Glutamatergic neuron (in vitro differentiated cells): ENCODE data around the gene KMT2E. TPM values are rescaled to one million over a fixed set of nuclear protein-coding genes. Genes with fewer than 3 reads are reported as not detected.
A peak's percentile ranks its signal among the peaks of the same experiment; 100 is the strongest.
"Not testable (repeated sequence)": the region's sequence is repeated elsewhere in the genome, so short reads cannot be mapped to it uniquely, and the experiment has no call there.

ENCODE experiments used
- DNase-seq: peaks from one replicate; pipeline ENCODE4 v3.0.0; 2022
- H3K27ac Mint-ChIP-seq: one replicate; pipeline ENCODE4 v1.8.0; 2020; ENCODE audit warnings: mild to moderate bottlenecking, mixed read lengths, inconsistent platforms; ENCODE audit not compliant: unreplicated experiment
- H3K27me3 Mint-ChIP-seq: one replicate; pipeline ENCODE4 v1.8.0; 2020; ENCODE audit warnings: mild to moderate bottlenecking, moderate library complexity, mixed read lengths, inconsistent platforms; ENCODE audit not compliant: unreplicated experiment
- H3K36me3 Mint-ChIP-seq: one replicate; pipeline ENCODE4 v1.8.0; 2020; ENCODE audit warnings: mild to moderate bottlenecking, mixed read lengths, inconsistent platforms; ENCODE audit not compliant: unreplicated experiment
- H3K4me1 Mint-ChIP-seq: one replicate; pipeline ENCODE4 v1.8.0; 2020; ENCODE audit warnings: mild to moderate bottlenecking, low read depth, mixed read lengths, inconsistent platforms; ENCODE audit not compliant: unreplicated experiment
- H3K4me3 Mint-ChIP-seq: one replicate; pipeline ENCODE4 v1.8.0; 2020; ENCODE audit warnings: mild to moderate bottlenecking, mixed read lengths, inconsistent platforms; ENCODE audit not compliant: unreplicated experiment
- H3K9me3 Mint-ChIP-seq: one replicate; pipeline ENCODE4 v1.8.0; 2020; ENCODE audit warnings: mild to moderate bottlenecking, moderate library complexity, mixed read lengths, inconsistent platforms; ENCODE audit not compliant: unreplicated experiment
- CTCF ChIP-seq: fragments of 200-600 bp; sonication (generic); IDR thresholded peaks from one replicate; pipeline ENCODE4 v1.5.0; 2021; ENCODE audit not compliant: partially characterized antibody, unreplicated experiment
- total RNA-seq: library from RNA; stranded (reverse); fragmentation: NEBNext Ultra II Directional; extraction: Animal tissue kit (Norgen Biotek cat#: 25700); gene quantifications from one replicate; pipeline ENCODE4 v1.2.1, GENCODE V29; 2021; ENCODE audit not compliant: unreplicated experiment

The KMT2E gene
- total RNA-seq, 1 donor from 2014 or later: 126 TPM

GRCh38 chr7:105026750-105027149 is 12.7 kb downstream of the KMT2E start:
- no peaks in the 10 kb centered on the region for H3K9me3 Mint-ChIP-seq
- no peak for DNase-seq
- no peak overlapping the region for H3K27ac Mint-ChIP-seq
- H3K27me3 Mint-ChIP-seq: peaks cover 5% of the 10 kb centered on the region
- peaks cover 25% of the 10 kb centered on the region for H3K4me1 Mint-ChIP-seq
- H3K4me3 Mint-ChIP-seq: no peak overlapping the region
- no peak for TF ChIP-seq CTCF
- no peaks in the 10 kb centered on the region for H3K36me3 Mint-ChIP-seq

DNA sequence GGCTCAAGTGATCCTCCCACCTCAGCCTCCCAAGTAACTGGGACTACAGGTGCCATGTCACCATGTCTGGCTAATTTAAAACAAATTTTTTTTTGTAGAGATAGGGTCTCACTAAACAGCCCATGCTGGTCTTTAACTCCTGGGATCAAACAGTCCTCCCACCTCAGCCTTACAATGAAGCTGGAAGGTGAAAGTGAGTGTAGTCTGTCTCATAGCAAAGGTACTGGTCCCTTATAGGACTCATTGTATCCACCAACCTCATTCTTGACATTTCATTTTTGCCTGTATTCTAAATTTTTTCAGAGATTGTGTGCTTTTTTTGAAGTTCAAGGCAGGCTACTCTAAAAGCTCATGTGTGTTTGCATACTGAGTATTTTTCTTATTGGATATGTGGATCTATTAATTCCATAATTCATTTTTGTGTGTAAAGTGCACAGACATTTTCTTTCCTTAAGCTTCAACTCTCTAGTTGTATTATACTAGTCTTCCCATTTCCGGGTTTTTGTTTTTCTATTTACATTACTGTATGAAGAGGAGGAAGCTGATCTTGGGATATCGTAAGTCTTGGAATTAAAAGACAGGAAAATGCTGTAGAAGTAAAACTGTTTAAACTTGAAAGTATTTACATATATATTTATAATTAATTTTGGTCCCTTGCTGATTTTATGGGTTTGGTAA is 13.3 kb downstream of the KMT2E start:
- DNase-seq: no peak
- H3K9me3 Mint-ChIP-seq: no peaks in the 10 kb centered on the region
- peaks cover 19% of the 10 kb centered on the region for H3K4me1 Mint-ChIP-seq
- no peak overlapping the region for H3K27ac Mint-ChIP-seq
- H3K27me3 Mint-ChIP-seq: peaks cover 5% of the 10 kb centered on the region
- H3K4me3 Mint-ChIP-seq: no peak overlapping the region
- H3K36me3 Mint-ChIP-seq: no peaks in the 10 kb centered on the region
- TF ChIP-seq CTCF: no peak

- TF ChIP-seq CTCF: no peak
- peaks cover 17% of the 10 kb centered on the region for H3K4me1 Mint-ChIP-seq
- H3K9me3 Mint-ChIP-seq: no peaks in the 10 kb centered on the region
- H3K27ac Mint-ChIP-seq: no peak overlapping the region
- H3K36me3 Mint-ChIP-seq: no peaks in the 10 kb centered on the region
- H3K27me3 Mint-ChIP-seq: peaks cover 5% of the 10 kb centered on the region
- DNase-seq: no peak
- H3K4me3 Mint-ChIP-seq: no peak overlapping the region
Observed at GRCh38 chr7:105028004-105028403, 14.0 kb downstream of the KMT2E start.

DNA sequence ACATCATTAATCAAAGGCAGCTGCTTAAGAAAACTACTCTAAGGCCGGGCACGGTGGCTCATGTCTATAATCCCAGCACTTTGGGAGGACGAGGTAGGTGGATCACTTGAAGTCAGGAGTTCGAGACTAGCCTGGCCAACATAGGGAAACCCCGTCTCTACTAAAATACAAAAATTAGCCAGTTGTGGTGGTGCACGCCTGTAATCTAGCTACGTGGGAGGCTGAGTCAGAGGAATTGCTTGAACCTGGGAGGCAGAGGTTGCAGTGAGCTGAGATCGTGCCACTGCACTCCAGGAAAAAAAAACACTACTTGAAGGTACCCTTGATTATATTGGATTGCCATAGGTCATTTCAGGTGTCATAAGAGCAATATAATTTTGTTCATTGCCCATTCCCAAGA is 14.9 kb downstream of the KMT2E start:
- not testable (repeated sequence) for H3K36me3 Mint-ChIP-seq, DNase-seq, H3K27ac Mint-ChIP-seq, H3K27me3 Mint-ChIP-seq, H3K4me3 Mint-ChIP-seq, H3K9me3 Mint-ChIP-seq
- peaks cover 14% of the 10 kb centered on the region for H3K4me1 Mint-ChIP-seq

GRCh38 chr7:105030447-105030846 is 16.4 kb downstream of the KMT2E start:
- no peak overlapping the region for H3K4me3 Mint-ChIP-seq
- peak overlapping the region; percentile 4 for H3K27ac Mint-ChIP-seq
- H3K36me3 Mint-ChIP-seq: no peaks in the 10 kb centered on the region
- peaks cover 6% of the 10 kb centered on the region for H3K27me3 Mint-ChIP-seq
- H3K9me3 Mint-ChIP-seq: no peaks in the 10 kb centered on the region
- TF ChIP-seq CTCF: no peak
- DNase-seq: no peak
- H3K4me1 Mint-ChIP-seq: peaks cover 14% of the 10 kb centered on the region
